Thoracic aorta (tissue), 2 donors: Measurements from ENCODE around the gene LNP1. TPM values are rescaled to one million over a fixed set of nuclear protein-coding genes. Genes with fewer than 3 reads are reported as not detected.

Experiments
- ATAC-seq: fragments of 150-250 bp; one replicate; pipeline ENCODE4 v1.8.0; 2017; ENCODE audit warnings: low read depth; ENCODE audit not compliant: insufficient number of reproducible peaks, low FRiP score
- DNase-seq: peaks from one replicate; pipeline ENCODE4 v3.0.0-alpha.2; 2020; ENCODE audit warnings: low spot score
- H3K27ac ChIP-seq, 2 donors: fragments of 200-600 bp; sonication (generic); 1 replicate in 1 of 2; 2 replicates in 1 of 2; pipeline ENCODE4 v1.5.1; 2016; ENCODE audit warnings: mild to moderate bottlenecking in 2 of 2, moderate library complexity in 2 of 2
- H3K27me3 ChIP-seq: fragments of 200-600 bp; sonication (generic); replicated peaks from 2 replicates; pipeline ENCODE4 v1.6.0; 2016; ENCODE audit warnings: mild to moderate bottlenecking; ENCODE audit not compliant: insufficient read depth
- H3K36me3 ChIP-seq: fragments of 200-600 bp; sonication (generic); one replicate; pipeline ENCODE4 v1.5.1; 2016
- H3K4me1 ChIP-seq, 2 donors: fragments of 200-600 bp; sonication (generic); 1 replicate in 1 of 2; 2 replicates in 1 of 2; pipeline versions ENCODE4 v1.5.1 to v1.6.0; 2016; ENCODE audit warnings: low read depth in 2 of 2, mild to moderate bottlenecking in 1 of 2; ENCODE audit not compliant: control insufficient read depth in 1 of 2
- H3K4me3 ChIP-seq: fragments of 200-600 bp; sonication (generic); 2 replicates; pipeline ENCODE4 v1.5.1; 2016; ENCODE audit warnings: mild to moderate bottlenecking
- H3K9me3 ChIP-seq: fragments of 200-600 bp; sonication (generic); 2 replicates; pipeline ENCODE4 v1.5.1; 2016
- CTCF ChIP-seq: fragments of 200-600 bp; sonication (generic); IDR thresholded peaks from one replicate; pipeline ENCODE4 v1.5.1; 2019; ENCODE audit warnings: antibody characterized with exemption
- total RNA-seq, 2 donors: library from RNA; depleted of rRNA; stranded (reverse); fragments of >200 nt; gene quantifications; one replicate each; pipeline versions ENCODE4 v1.1.0 to v1.2.3, GENCODE V29; 2016

Gene LNP1
- total RNA-seq, 2 donors from 2014 or later: 3.0 to 11.4 TPM

GRCh38 chr3:100386437-100387074, 14.8 kb upstream of the LNP1 start:
- H3K27ac ChIP-seq: no peak overlapping the region
- H3K36me3 ChIP-seq: no peaks in the 10 kb centered on the region
- no peak for DNase-seq
- peaks cover 17 to 22% of the 10 kb centered on the region in 2 donors for H3K4me1 ChIP-seq
- ATAC-seq: no peak
- no peak overlapping the region for H3K4me3 ChIP-seq
- H3K27me3 ChIP-seq: no peaks in the 10 kb centered on the region
- peaks cover 10% of the 10 kb centered on the region for H3K9me3 ChIP-seq
- TF ChIP-seq CTCF: no peak

- DNase-seq (no peak), ATAC-seq (no peak)
- no peak for TF ChIP-seq CTCF
- H3K36me3 ChIP-seq: no peaks in the 10 kb centered on the region
- H3K4me3 ChIP-seq: no peak overlapping the region
- H3K27ac ChIP-seq: no peak overlapping the region
- peaks cover 16 to 22% of the 10 kb centered on the region in 2 donors for H3K4me1 ChIP-seq
- H3K9me3 ChIP-seq: peaks cover 10% of the 10 kb centered on the region
- H3K27me3 ChIP-seq: no peaks in the 10 kb centered on the region
Measured at GRCh38 chr3:100389025-100389424, 12.3 kb upstream of the LNP1 start.

- ATAC-seq (no peak), DNase-seq (no peak)
- no peak overlapping the region for H3K4me3 ChIP-seq
- no peaks in the 10 kb centered on the region for H3K27me3 ChIP-seq
- H3K36me3 ChIP-seq: no peaks in the 10 kb centered on the region
- no peak for TF ChIP-seq CTCF
- H3K27ac ChIP-seq: no peak overlapping the region
- H3K9me3 ChIP-seq: no peaks in the 10 kb centered on the region
- peaks cover 14 to 37% of the 10 kb centered on the region in 2 donors for H3K4me1 ChIP-seq
Measured at GRCh38 chr3:100395679-100396431, 5.5 kb upstream of the LNP1 start.

- no peak for TF ChIP-seq CTCF
- no peaks in the 10 kb centered on the region for H3K36me3 ChIP-seq
- no peaks in the 10 kb centered on the region for H3K27me3 ChIP-seq
- ATAC-seq: no peak
- H3K9me3 ChIP-seq: no peaks in the 10 kb centered on the region
- no peak overlapping the region for H3K4me3 ChIP-seq
- no peak overlapping the region for H3K27ac ChIP-seq
- DNase-seq: no peak
- peaks cover 14 to 37% of the 10 kb centered on the region in 2 donors for H3K4me1 ChIP-seq
Measured at GRCh38 chr3:100396967-100397366, 4.4 kb upstream of the LNP1 start.

GRCh38 chr3:100399341-100400071, 1.8 kb upstream of the LNP1 start:
- H3K27ac ChIP-seq: no peak overlapping the region
- H3K27me3 ChIP-seq: no peaks in the 10 kb centered on the region
- no peaks in the 10 kb centered on the region for H3K9me3 ChIP-seq
- no peak for ATAC-seq
- peaks cover 25 to 48% of the 10 kb centered on the region in 2 donors for H3K4me1 ChIP-seq
- DNase-seq: no peak
- TF ChIP-seq CTCF: no peak
- H3K36me3 ChIP-seq: no peaks in the 10 kb centered on the region
- peak overlapping the region; percentile 98 for H3K4me3 ChIP-seq
